Karpas-422 (cell line): ENCODE results near the gene MOB3C. TPM values are rescaled to one million over a fixed set of nuclear protein-coding genes. Genes with fewer than 3 reads are reported as not detected.

Source experiments
- DNase-seq: peaks from one replicate; pipeline ENCODE4 v3.0.0-alpha.2; 2015
- H2AFZ ChIP-seq: fragments of 200-600 bp; sonication (generic); 2 replicates; pipeline ENCODE4 v1.6.1; 2014; ENCODE audit warnings: antibody characterized with exemption, low read length, mixed read lengths
- H3K27ac ChIP-seq: fragments of 200-600 bp; sonication (generic); 2 replicates; pipeline ENCODE4 v1.5.1; 2014; ENCODE audit warnings: mild to moderate bottlenecking, low read length, moderate library complexity
- H3K27me3 ChIP-seq: fragments of 200-600 bp; sonication (generic); 2 replicates; pipeline ENCODE4 v1.6.1; 2014; ENCODE audit warnings: low read length, mixed read lengths
- H3K36me3 ChIP-seq: fragments of 200-600 bp; sonication (generic); 2 replicates; pipeline ENCODE4 v1.6.1; 2014; ENCODE audit warnings: low read length, mixed read lengths; ENCODE audit not compliant: insufficient read depth
- H3K4me1 ChIP-seq: fragments of 200-600 bp; sonication (generic); 2 replicates; pipeline ENCODE4 v1.6.1; 2014; ENCODE audit warnings: mild to moderate bottlenecking, low read length, mixed read lengths
- H3K4me2 ChIP-seq: fragments of 200-600 bp; sonication (generic); 2 replicates; pipeline ENCODE4 v1.6.1; 2014; ENCODE audit warnings: low read length, low read depth, mild to moderate bottlenecking; ENCODE audit not compliant: poor library complexity, severe bottlenecking
- H3K4me3 ChIP-seq: fragments of 200-600 bp; sonication (generic); 2 replicates; pipeline ENCODE4 v1.5.1; 2014; ENCODE audit warnings: mild to moderate bottlenecking, antibody characterized with exemption, low read length, mixed read lengths
- H3K79me2 ChIP-seq: fragments of 200-600 bp; sonication (generic); 2 replicates; pipeline ENCODE4 v1.6.1; 2014; ENCODE audit warnings: mild to moderate bottlenecking, low read length, mixed read lengths
- H3K9ac ChIP-seq: fragments of 200-600 bp; sonication (generic); 2 replicates; pipeline ENCODE4 v1.6.0; 2014; ENCODE audit warnings: low read length
- H3K9me2 ChIP-seq: fragments of 200-600 bp; sonication (generic), shearing (Covaris generic); replicated peaks from 2 replicates; pipeline ENCODE4 v1.6.0; 2014; ENCODE audit warnings: mild to moderate bottlenecking, low read length, moderate library complexity; ENCODE audit not compliant: insufficient read depth
- H3K9me3 ChIP-seq: fragments of 300-700, 200-600 bp; sonication (generic); 2 replicates; pipeline ENCODE4 v1.6.1; 2014; ENCODE audit warnings: low read length, mixed read lengths
- H4K20me1 ChIP-seq: fragments of 200-600 bp; sonication (generic); 2 replicates; pipeline ENCODE4 v1.6.1; 2014; ENCODE audit warnings: mild to moderate bottlenecking, antibody characterized with exemption, low read length, low read depth; ENCODE audit not compliant: insufficient read depth
- total RNA-seq: library from RNA; depleted of rRNA; stranded (reverse); fragments of >200 nt; shearing (Covaris generic); gene quantifications from 2 replicates; pipeline ENCODE4 v1.2.3, GENCODE V29; 2014; ENCODE audit warnings: low replicate concordance

The MOB3C gene
- total RNA-seq, 1 experiment from 2014 or later = 2.2 TPM

DNA sequence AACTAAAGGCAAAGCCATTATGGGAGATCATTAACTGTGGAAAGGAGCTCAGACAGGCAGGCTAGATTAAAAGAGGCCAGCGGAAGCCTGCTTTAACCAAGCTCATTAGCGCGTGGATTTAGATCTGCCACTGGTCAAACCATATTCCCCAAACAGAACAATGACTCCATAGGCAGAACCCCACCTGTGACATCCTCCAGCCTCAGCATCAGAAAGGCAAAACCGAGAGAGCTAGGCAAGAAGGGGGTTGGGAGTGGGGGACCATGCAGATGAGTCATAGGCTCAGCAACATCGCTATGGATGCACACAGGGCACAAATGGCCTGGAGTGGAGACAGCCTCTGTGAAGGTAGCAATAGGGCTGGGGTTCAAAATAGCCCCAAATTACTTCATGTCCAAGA lies 33.1 kb downstream of the MOB3C start:
- peaks cover 3% of the 10 kb centered on the region; the same call in 1 of the 2 replicates for H3K36me3 ChIP-seq

GRCh38 chr1:46582972-46583371 lies 33.6 kb downstream of the MOB3C start:
- Histone ChIP-seq H3K36me3 (peaks cover 2% of the 10 kb centered on the region; the same call in 1 of the 2 replicates), H3K27ac (no peak overlapping the region), H3K79me2 (no peaks in the 10 kb centered on the region), H4K20me1 (no peaks in the 10 kb centered on the region), H3K4me2 (no peak overlapping the region), H3K27me3 (no peaks in the 10 kb centered on the region), H3K4me3 (no peak overlapping the region), H2AFZ (no peak overlapping the region), H3K9ac (no peak overlapping the region), H3K4me1 (no peaks in the 10 kb centered on the region), H3K9me2 (no peaks in the 10 kb centered on the region), H3K9me3 (no peaks in the 10 kb centered on the region)
- no peak for DNase-seq

More for the DNA sequence above, 33.1 kb downstream of the MOB3C start:
- Histone ChIP-seq H3K4me3 (no peak overlapping the region), H4K20me1 (no peaks in the 10 kb centered on the region), H3K9ac (no peak overlapping the region), H3K9me2 (no peaks in the 10 kb centered on the region), H3K4me2 (no peak overlapping the region), H3K9me3 (no peaks in the 10 kb centered on the region), H3K27me3 (no peaks in the 10 kb centered on the region), H3K27ac (no peak overlapping the region), H2AFZ (no peak overlapping the region), H3K79me2 (no peaks in the 10 kb centered on the region), H3K4me1 (no peaks in the 10 kb centered on the region)
- no peak for DNase-seq

DNA sequence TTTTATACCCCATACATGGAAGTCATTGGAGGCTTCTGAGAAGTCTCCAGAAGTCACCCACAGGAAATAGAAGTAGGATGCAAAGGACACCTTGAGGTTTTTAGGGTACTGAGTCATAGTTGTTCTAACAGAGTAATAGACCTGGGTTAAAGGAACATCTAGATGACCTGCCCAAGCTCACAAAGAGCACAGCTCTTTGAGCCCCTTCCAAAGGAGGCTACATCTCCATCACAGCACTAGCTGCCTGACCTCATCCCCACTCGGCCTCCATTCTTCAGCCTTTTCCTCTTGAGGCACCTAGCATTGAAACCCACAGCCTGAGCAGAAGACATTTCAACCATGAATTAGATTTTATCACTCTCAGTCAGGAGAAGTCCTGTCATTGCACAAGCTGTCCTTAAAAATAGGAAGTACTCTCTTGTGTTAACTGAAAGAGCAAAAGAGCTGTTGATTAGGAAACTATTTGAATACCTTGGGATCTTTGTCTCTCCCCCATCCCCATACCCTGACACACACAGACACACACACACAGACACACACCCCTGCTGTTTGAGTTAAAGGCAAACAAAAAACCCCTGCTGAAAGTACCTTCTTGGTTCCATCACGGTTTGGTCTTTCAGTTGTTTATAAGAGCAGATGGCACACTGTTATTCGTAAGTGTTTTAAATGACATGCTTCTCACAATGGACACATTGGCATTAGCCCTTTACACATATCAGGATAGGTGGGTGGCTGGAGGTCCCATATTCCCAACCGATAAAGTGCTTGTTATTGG lies 34.7 kb downstream of the MOB3C start:
- no peak overlapping the region for H2AFZ ChIP-seq
- no peak overlapping the region for H3K4me3 ChIP-seq
- no peaks in the 10 kb centered on the region for H3K9me3 ChIP-seq
- no peaks in the 10 kb centered on the region for H4K20me1 ChIP-seq
- H3K79me2 ChIP-seq = no peaks in the 10 kb centered on the region
- H3K4me2 ChIP-seq = no peak overlapping the region
- H3K9me2 ChIP-seq = no peaks in the 10 kb centered on the region
- H3K27me3 ChIP-seq = no peaks in the 10 kb centered on the region
- H3K4me1 ChIP-seq = no peaks in the 10 kb centered on the region
- no peak for DNase-seq
- H3K36me3 ChIP-seq = no peaks in the 10 kb centered on the region
- H3K9ac ChIP-seq = no peak overlapping the region
- no peak overlapping the region for H3K27ac ChIP-seq

DNA sequence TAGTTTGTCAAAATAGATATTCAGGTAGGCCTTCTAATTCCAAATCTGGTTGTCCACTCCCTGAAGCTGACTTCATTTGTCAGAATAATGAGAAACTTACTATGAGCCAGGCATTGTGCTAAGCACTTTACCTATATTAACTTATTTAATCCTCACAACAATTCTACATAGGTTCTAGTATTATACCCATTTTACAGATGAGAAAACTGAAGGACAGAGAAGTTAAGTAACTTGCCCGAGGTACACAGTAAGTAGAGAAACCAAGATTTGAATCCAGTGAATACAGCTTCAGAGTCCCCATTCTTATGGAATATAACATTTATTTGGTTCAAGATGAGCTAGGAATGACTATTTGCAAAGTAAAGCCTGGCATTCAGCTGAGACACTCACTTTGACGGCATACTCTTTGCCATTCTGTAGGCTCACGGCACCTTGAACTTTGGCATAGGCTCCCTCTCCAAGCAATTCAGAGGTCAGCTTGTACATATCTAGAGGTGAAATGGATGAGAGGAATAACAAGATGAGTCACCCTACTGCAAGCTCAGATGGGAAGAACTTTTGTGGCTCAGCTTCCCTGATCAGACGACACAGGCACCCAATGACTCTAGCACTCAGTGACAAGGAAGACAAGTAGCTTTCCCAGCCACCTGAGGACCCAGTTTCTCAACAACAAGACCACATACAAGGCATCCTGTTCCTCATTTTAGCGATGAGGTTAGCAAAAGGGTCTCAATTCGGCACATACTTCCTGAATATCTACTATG lies 36.3 kb downstream of the MOB3C start:
- Histone ChIP-seq H3K27me3 (no peaks in the 10 kb centered on the region), H3K79me2 (no peaks in the 10 kb centered on the region), H3K4me1 (no peaks in the 10 kb centered on the region), H3K27ac (no peak overlapping the region), H4K20me1 (no peaks in the 10 kb centered on the region), H3K9me2 (no peaks in the 10 kb centered on the region), H3K36me3 (no peaks in the 10 kb centered on the region), H3K9ac (no peak overlapping the region), H2AFZ (no peak overlapping the region), H3K4me2 (no peak overlapping the region), H3K9me3 (no peaks in the 10 kb centered on the region), H3K4me3 (no peak overlapping the region)
- DNase-seq = no peak

- Histone ChIP-seq H3K27me3 (no peaks in the 10 kb centered on the region), H3K27ac (no peak overlapping the region), H3K9ac (no peak overlapping the region), H3K4me3 (no peak overlapping the region), H3K9me3 (no peaks in the 10 kb centered on the region), H4K20me1 (no peaks in the 10 kb centered on the region), H2AFZ (no peak overlapping the region), H3K4me2 (no peak overlapping the region), H3K36me3 (no peaks in the 10 kb centered on the region), H3K4me1 (no peaks in the 10 kb centered on the region), H3K79me2 (no peaks in the 10 kb centered on the region), H3K9me2 (no peaks in the 10 kb centered on the region)
- DNase-seq = no peak
Measured at GRCh38 chr1:46577671-46578070, 38.9 kb downstream of the MOB3C start.

- Histone ChIP-seq H3K4me1 (no peaks in the 10 kb centered on the region), H2AFZ (no peak overlapping the region), H3K9ac (no peak overlapping the region), H3K9me2 (no peaks in the 10 kb centered on the region), H3K27me3 (no peaks in the 10 kb centered on the region), H3K9me3 (no peaks in the 10 kb centered on the region), H3K4me2 (no peak overlapping the region), H3K36me3 (no peaks in the 10 kb centered on the region), H4K20me1 (no peaks in the 10 kb centered on the region), H3K79me2 (no peaks in the 10 kb centered on the region), H3K4me3 (no peak overlapping the region), H3K27ac (no peak overlapping the region)
- no peak for DNase-seq
Measured at GRCh38 chr1:46576596-46576995, 40.0 kb downstream of the MOB3C start.

DNA sequence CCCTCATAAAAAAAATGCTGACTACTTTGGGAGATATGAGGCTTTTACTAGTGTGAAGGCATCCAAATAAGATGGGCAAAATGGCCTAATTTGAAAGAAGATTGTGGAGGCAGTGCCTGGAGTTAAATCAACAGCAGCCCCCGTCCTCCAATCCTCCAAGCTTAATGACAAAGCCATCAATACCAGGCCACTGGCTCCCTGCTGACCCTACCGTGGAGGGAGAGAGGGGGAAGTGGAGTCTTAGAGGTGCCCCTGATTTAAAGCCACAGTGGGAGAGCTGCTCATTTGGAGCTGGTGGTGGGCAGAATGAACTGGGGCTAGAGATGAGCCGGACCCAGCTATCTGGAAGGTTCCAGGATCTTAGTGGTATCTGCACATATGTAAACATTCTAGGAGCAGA lies 40.8 kb downstream of the MOB3C start:
- no peak overlapping the region for H3K4me2 ChIP-seq
- no peak overlapping the region for H3K4me3 ChIP-seq
- H3K9ac ChIP-seq = no peak overlapping the region
- H3K9me3 ChIP-seq = no peaks in the 10 kb centered on the region
- no peak for DNase-seq
- no peak overlapping the region for H3K27ac ChIP-seq
- no peaks in the 10 kb centered on the region for H4K20me1 ChIP-seq
- H3K4me1 ChIP-seq = no peaks in the 10 kb centered on the region
- H3K27me3 ChIP-seq = no peaks in the 10 kb centered on the region
- H3K36me3 ChIP-seq = no peaks in the 10 kb centered on the region
- H3K9me2 ChIP-seq = no peaks in the 10 kb centered on the region
- no peaks in the 10 kb centered on the region for H3K79me2 ChIP-seq
- H2AFZ ChIP-seq = no peak overlapping the region

DNA sequence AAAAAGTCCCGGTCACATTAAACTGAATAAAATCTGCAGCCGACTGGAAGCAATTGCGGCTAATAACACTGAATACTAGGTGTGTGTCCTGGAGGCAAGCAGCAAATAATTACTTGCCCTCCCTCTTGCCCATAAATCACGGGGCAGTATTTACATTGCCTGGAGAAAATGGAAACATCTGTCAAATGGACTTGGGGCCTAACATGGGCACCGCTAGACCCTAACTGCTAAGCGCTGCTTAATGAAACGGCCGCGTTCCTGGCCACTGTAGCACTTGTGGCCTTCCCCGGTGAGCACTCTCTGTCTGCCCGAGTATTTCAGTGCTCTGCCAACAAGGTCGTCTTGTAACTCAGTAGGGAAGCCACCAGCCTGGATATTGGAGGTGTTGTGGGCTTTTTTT lies 41.3 kb downstream of the MOB3C start:
- DNase-seq = no peak
- Histone ChIP-seq H2AFZ (no peak overlapping the region), H3K27ac (no peak overlapping the region), H3K9me2 (no peaks in the 10 kb centered on the region), H3K36me3 (no peaks in the 10 kb centered on the region), H3K27me3 (no peaks in the 10 kb centered on the region), H3K4me2 (no peak overlapping the region), H4K20me1 (no peaks in the 10 kb centered on the region), H3K9ac (no peak overlapping the region), H3K4me1 (no peaks in the 10 kb centered on the region), H3K79me2 (no peaks in the 10 kb centered on the region), H3K4me3 (no peak overlapping the region), H3K9me3 (no peaks in the 10 kb centered on the region)
